Thoracic aorta (tissue), 2 donors: ENCODE measurements around the gene RCAN1. TPM values are rescaled to one million over a fixed set of nuclear protein-coding genes. Genes with fewer than 3 reads are reported as not detected.
"Not testable (repeated sequence)": the region's sequence is repeated elsewhere in the genome, so short reads cannot be mapped to it uniquely, and the experiment has no call there.

ENCODE experiments used
- ATAC-seq: fragments of 150-250 bp; one replicate; pipeline ENCODE4 v1.8.0; 2017; ENCODE audit warnings: low read depth; ENCODE audit not compliant: insufficient number of reproducible peaks, low FRiP score
- DNase-seq: peaks from one replicate; pipeline ENCODE4 v3.0.0-alpha.2; 2020; ENCODE audit warnings: low spot score
- H3K27ac ChIP-seq, 2 donors: fragments of 200-600 bp; sonication (generic); 1 replicate in 1 of 2; 2 replicates in 1 of 2; pipeline ENCODE4 v1.5.1; 2016; ENCODE audit warnings: mild to moderate bottlenecking in 2 of 2, moderate library complexity in 2 of 2
- H3K27me3 ChIP-seq: fragments of 200-600 bp; sonication (generic); replicated peaks from 2 replicates; pipeline ENCODE4 v1.6.0; 2016; ENCODE audit warnings: mild to moderate bottlenecking; ENCODE audit not compliant: insufficient read depth
- H3K36me3 ChIP-seq: fragments of 200-600 bp; sonication (generic); one replicate; pipeline ENCODE4 v1.5.1; 2016
- H3K4me1 ChIP-seq, 2 donors: fragments of 200-600 bp; sonication (generic); 1 replicate in 1 of 2; 2 replicates in 1 of 2; pipeline versions ENCODE4 v1.5.1 to v1.6.0; 2016; ENCODE audit warnings: low read depth in 2 of 2, mild to moderate bottlenecking in 1 of 2; ENCODE audit not compliant: control insufficient read depth in 1 of 2
- H3K4me3 ChIP-seq: fragments of 200-600 bp; sonication (generic); 2 replicates; pipeline ENCODE4 v1.5.1; 2016; ENCODE audit warnings: mild to moderate bottlenecking
- H3K9me3 ChIP-seq: fragments of 200-600 bp; sonication (generic); 2 replicates; pipeline ENCODE4 v1.5.1; 2016
- total RNA-seq, 2 donors: library from RNA; depleted of rRNA; stranded (reverse); fragments of >200 nt; gene quantifications; one replicate each; pipeline versions ENCODE4 v1.1.0 to v1.2.3, GENCODE V29; 2016
- TF ChIP-seq, protein P1 (sequence below): fragments of 200-600 bp; sonication (generic); IDR thresholded peaks from one replicate; pipeline ENCODE4 v1.5.1; 2019; ENCODE audit warnings: antibody characterized with exemption

RCAN1 gene
- total RNA-seq, 2 donors from 2014 or later, result 39.3 to 45.2 TPM

DNA sequence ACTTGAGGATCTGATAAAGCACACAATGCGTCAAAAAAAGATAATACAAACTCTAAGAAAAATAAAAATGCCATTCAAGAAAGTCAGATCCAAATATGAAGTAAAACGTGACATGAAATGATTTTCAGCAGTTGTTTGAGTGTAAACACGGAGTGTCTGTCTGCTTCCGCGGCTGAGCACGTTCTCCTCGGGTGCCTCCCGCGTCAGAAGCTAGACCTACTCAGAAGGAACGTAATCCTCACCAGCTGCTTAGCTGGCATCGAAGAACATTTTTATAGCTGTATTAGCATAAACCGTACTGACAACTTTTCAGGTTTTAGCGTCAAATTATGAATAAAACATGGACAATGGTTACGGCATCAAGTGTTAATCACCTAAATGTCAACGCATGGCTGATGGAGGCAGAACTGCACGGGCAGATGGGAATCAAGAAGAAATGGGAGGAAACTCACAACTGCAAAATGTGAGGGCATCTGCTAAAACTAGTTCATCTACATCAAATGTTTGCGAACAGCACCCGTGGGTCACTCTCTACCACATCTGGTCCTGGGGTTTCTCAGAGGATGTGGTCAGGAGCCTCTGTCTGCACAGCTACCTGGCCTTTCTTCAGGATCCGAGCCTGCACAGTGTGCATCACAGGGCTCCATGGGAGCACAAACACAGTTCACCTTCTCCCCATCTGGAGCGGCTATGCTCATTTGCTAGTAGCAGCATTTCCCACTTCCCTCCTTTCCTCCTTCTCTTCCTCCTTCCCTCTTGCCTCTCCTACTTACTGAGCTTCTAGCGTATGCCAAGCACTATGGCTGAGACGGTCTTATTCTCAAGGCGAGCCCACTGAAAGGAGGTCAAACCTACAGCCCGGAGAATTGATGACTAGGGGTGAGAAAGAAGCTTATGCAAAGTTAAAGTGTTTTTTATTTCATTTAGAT is 40.0 kb downstream of the RCAN1 start:
- Histone ChIP-seq H3K27ac (peak overlapping the region; percentile 27 to 46), H3K9me3 (no peaks in the 10 kb centered on the region), H3K27me3 (no peaks in the 10 kb centered on the region), H3K4me1 (peaks cover 14 to 31% of the 10 kb centered on the region in 2 donors), H3K4me3 (no peak overlapping the region), H3K36me3 (no peaks in the 10 kb centered on the region)
- ATAC-seq (no peak), DNase-seq (no peak)
- TF ChIP-seq, protein P1, sequence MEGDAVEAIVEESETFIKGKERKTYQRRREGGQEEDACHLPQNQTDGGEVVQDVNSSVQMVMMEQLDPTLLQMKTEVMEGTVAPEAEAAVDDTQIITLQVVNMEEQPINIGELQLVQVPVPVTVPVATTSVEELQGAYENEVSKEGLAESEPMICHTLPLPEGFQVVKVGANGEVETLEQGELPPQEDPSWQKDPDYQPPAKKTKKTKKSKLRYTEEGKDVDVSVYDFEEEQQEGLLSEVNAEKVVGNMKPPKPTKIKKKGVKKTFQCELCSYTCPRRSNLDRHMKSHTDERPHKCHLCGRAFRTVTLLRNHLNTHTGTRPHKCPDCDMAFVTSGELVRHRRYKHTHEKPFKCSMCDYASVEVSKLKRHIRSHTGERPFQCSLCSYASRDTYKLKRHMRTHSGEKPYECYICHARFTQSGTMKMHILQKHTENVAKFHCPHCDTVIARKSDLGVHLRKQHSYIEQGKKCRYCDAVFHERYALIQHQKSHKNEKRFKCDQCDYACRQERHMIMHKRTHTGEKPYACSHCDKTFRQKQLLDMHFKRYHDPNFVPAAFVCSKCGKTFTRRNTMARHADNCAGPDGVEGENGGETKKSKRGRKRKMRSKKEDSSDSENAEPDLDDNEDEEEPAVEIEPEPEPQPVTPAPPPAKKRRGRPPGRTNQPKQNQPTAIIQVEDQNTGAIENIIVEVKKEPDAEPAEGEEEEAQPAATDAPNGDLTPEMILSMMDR, result no peak

DNA sequence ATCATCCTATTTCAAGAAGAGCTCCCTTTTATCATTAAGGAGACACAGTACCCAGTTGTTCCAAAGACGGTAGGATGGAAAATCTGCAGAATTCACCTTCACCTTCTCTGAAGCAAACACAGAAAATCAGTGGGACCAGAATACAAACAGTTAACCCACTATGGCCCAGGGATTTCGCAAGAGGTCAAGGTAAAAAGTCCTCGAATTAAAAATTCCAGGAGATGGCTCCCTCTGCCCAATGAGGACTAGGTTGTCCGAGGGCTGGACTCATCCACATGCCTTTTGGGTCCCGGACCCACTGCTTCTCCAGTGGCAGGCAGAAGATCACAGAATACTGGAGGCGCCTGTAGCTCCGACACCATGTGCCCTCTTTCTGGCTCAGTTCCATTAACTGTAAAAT is 42.9 kb downstream of the RCAN1 start:
- no peaks in the 10 kb centered on the region for H3K36me3 ChIP-seq
- no peaks in the 10 kb centered on the region for H3K27me3 ChIP-seq
- ATAC-seq (no peak), DNase-seq (no peak)
- no peaks in the 10 kb centered on the region for H3K9me3 ChIP-seq
- no peak overlapping the region for H3K4me3 ChIP-seq
- TF ChIP-seq, protein P1, result no peak
- H3K4me1 ChIP-seq, result peaks cover 14 to 30% of the 10 kb centered on the region in 2 donors
- no peak overlapping the region for H3K27ac ChIP-seq

GRCh38 chr21:34570313-34570712 is 44.6 kb downstream of the RCAN1 start:
- H3K4me1 ChIP-seq, result peaks cover 2 to 14% of the 10 kb centered on the region in 2 donors
- ATAC-seq, result no peak
- no peak overlapping the region for H3K4me3 ChIP-seq
- DNase-seq, result no peak
- TF ChIP-seq, protein P1, result no peak
- H3K27me3 ChIP-seq, result no peaks in the 10 kb centered on the region
- H3K9me3 ChIP-seq, result no peaks in the 10 kb centered on the region
- H3K27ac ChIP-seq, result no peak overlapping the region
- no peaks in the 10 kb centered on the region for H3K36me3 ChIP-seq

- no peak for ATAC-seq
- Histone ChIP-seq H3K4me1 (peaks cover 0 to 10% of the 10 kb centered on the region in 2 donors), H3K4me3 (no peak overlapping the region), H3K9me3 (no peaks in the 10 kb centered on the region), H3K27ac (no peak overlapping the region), H3K27me3 (no peaks in the 10 kb centered on the region), H3K36me3 (no peaks in the 10 kb centered on the region)
- TF ChIP-seq, protein P1, result no peak
- no peak for DNase-seq
Observed at GRCh38 chr21:34569381-34569979, 45.4 kb downstream of the RCAN1 start.

DNA sequence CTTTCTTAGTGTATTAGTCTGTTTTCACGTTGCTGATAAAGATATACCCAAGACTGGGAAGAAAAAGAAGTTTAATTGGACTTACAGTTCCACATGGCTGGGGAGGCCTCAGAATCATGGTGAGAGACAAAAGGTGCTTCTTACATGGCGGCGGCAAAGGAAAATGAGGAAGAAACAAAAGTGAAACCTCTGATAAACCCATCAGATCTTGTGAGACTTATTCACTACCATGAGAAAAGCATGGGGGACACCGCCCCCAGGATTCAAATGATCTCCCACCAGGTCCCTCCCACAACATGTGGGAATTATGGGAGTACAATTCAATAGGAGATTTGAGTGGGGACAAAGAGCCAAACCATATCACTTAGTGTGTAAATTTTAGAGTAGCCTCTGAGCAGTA is 46.1 kb downstream of the RCAN1 start:
- not testable (repeated sequence) for H3K36me3 ChIP-seq, ATAC-seq, DNase-seq, H3K27ac ChIP-seq, H3K27me3 ChIP-seq, H3K9me3 ChIP-seq, H3K4me3 ChIP-seq
- H3K4me1 ChIP-seq, result peaks cover 0 to 10% of the 10 kb centered on the region in 2 donors
